Suprapubic skin (tissue), 3 donors: ENCODE measurements around the gene KCNJ6.

Experiments
- POLR2A ChIP-seq, 2 donors: fragments of 450-650 bp; IDR thresholded peaks; one replicate each; pipeline ENCODE4 v1.6.1; 2017; ENCODE audit warnings: antibody characterized with exemption in 2 of 2, mild to moderate bottlenecking in 2 of 2, moderate library complexity in 2 of 2
- TF ChIP-seq, protein P1 (sequence below), 2 donors: fragments of 200-600 bp in 1 of 2; fragments of 450-650 bp in 1 of 2; sonication (generic) in 1 of 2; IDR thresholded peaks; one replicate each; pipeline ENCODE4 v1.5.1; 2016 to 2019; ENCODE audit warnings: antibody characterized with exemption in 2 of 2, mild to moderate bottlenecking in 1 of 2, moderate library complexity in 1 of 2

DNA sequence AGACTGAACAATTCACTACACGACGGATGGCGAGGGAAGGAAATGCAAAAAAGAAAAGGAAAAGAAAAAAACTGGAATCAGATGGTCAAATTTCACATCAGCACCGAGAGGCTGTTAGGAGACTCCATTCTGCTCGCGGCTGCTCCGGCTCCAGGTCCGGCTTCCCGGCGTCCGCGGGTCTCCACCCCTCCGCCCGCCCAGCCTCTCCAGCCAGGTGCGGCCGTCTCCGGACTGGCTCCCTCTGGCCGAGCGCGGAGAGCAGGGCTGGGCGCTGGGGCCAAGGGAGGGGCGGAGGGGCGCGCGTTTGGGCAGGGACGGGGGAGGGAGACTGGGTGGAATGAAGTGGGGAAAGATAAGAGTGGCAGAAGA is 332 bp downstream of the KCNJ6 start:
- TF ChIP-seq, protein P1, sequence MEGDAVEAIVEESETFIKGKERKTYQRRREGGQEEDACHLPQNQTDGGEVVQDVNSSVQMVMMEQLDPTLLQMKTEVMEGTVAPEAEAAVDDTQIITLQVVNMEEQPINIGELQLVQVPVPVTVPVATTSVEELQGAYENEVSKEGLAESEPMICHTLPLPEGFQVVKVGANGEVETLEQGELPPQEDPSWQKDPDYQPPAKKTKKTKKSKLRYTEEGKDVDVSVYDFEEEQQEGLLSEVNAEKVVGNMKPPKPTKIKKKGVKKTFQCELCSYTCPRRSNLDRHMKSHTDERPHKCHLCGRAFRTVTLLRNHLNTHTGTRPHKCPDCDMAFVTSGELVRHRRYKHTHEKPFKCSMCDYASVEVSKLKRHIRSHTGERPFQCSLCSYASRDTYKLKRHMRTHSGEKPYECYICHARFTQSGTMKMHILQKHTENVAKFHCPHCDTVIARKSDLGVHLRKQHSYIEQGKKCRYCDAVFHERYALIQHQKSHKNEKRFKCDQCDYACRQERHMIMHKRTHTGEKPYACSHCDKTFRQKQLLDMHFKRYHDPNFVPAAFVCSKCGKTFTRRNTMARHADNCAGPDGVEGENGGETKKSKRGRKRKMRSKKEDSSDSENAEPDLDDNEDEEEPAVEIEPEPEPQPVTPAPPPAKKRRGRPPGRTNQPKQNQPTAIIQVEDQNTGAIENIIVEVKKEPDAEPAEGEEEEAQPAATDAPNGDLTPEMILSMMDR (IDR thresholded peaks at IDR 0.05): no peak
- no peak for TF ChIP-seq POLR2A (IDR thresholded peaks at IDR 0.05)
